HCT116 (cell line): Measurements from ENCODE around the gene TMEM256. TPM values are rescaled to one million over a fixed set of nuclear protein-coding genes. Genes with fewer than 3 reads are reported as not detected.

Experiments
- ATAC-seq: fragments of 200-7000 bp; cut with Tn5 transposase; 2 replicates; pipeline ENCODE4 v1.9.1; 2020; ENCODE audit warnings: mild to moderate bottlenecking, moderate library complexity
- BruUV-seq: library from RNA; stranded (reverse); fragments of 400-500 nt; replicated peaks from 2 replicates; lab custom pipeline; 2021; lab: Mats Ljungman, UMichigan
- CTCF ChIA-PET: fragments of 300-600 bp; sonication (Branson Sonifier 250); formaldehyde crosslinking; loops from one replicate; lab custom pipeline; 2021; ENCODE audit warnings: antibody characterized with exemption; lab: Charles Lee
- POLR2A ChIA-PET: fragments of 300-600, 350-600 bp; sonication (Branson Sonifier 250); formaldehyde crosslinking; loops from one replicate; lab custom pipeline; 2021; ENCODE audit warnings: antibody characterized with exemption; lab: Charles Lee
- RAD21 ChIA-PET, 2 experiments: fragments of 300-600 bp; sonication (Branson Sonifier 250); formaldehyde crosslinking; loops; one replicate each; lab custom pipeline; 2023; ENCODE audit warnings: low total read pairs in 2 of 2; ENCODE audit not compliant: uncharacterized antibody in 2 of 2, unreplicated experiment in 2 of 2, low non-redundant PET in 1 of 2; lab: Charles Lee
- DNase-seq: peaks from one replicate; pipeline ENCODE4 v3.0.0-alpha.2; 2010; ENCODE audit warnings: low read depth, low spot score
- H2AFZ ChIP-seq: fragments of 200-600 bp; shearing (Covaris generic), sonication (generic); 2 replicates; pipeline ENCODE4 v1.6.1; 2017; ENCODE audit warnings: low read depth, mixed run types, mixed read lengths, antibody characterized with exemption, low read length; ENCODE audit not compliant: poor library complexity, severe bottlenecking
- H3K27ac ChIP-seq: 2 replicates; pipeline ENCODE4 v1.5.1; 2012; ENCODE audit warnings: low read depth, low read length
- H3K27me3 ChIP-seq: fragments of 200-600 bp; sonication (generic); 2 replicates; pipeline ENCODE4 v1.6.1; 2016; ENCODE audit warnings: mixed run types, low read length, mixed read lengths; ENCODE audit not compliant: insufficient read depth
- H3K36me3 ChIP-seq, 2 experiments: fragments of 200-500 bp in 1 of 2; fragments of 200-600 bp in 1 of 2; sonication (Bioruptor generic) in 1 of 2; sonication (generic) in 1 of 2; 2 replicates each; pipeline versions ENCODE4 v1.5.1 to v1.6.1; 2014 to 2016; ENCODE audit warnings: low read length in 2 of 2, inconsistent platforms in 1 of 2, mixed read lengths in 1 of 2, mixed run types in 1 of 2; ENCODE audit not compliant: insufficient read depth in 2 of 2, control insufficient read depth in 1 of 2
- H3K4me1 ChIP-seq, 2 experiments: fragments of 200-600 bp in 1 of 2; sonication (generic) in 1 of 2; 2 replicates each; pipeline versions ENCODE4 v1.5.1 to v1.6.1; 2012 to 2017; ENCODE audit warnings: low read length in 2 of 2, inconsistent platforms in 1 of 2, mild to moderate bottlenecking in 1 of 2, mixed read lengths in 1 of 2, mixed run types in 1 of 2, moderate library complexity in 1 of 2; ENCODE audit not compliant: insufficient read depth in 2 of 2, control insufficient read depth in 1 of 2
- H3K4me2 ChIP-seq: fragments of 200-600 bp; sonication (generic); 2 replicates; pipeline ENCODE4 v1.6.1; 2017; ENCODE audit warnings: mixed run types, low read length, mixed read lengths
- H3K4me3 ChIP-seq, 2 experiments: fragments of 200-600 bp in 1 of 2; sonication (generic) in 1 of 2; replicated peaks in 1 of 2; 2 replicates each; pipeline ENCODE4 v1.5.1; 2011 to 2016; ENCODE audit warnings: low read length in 2 of 2, control low read depth in 1 of 2, low read depth in 1 of 2, mild to moderate bottlenecking in 1 of 2, mixed read lengths in 1 of 2, mixed run types in 1 of 2
- H3K79me2 ChIP-seq: fragments of 200-600 bp; sonication (generic); 2 replicates; pipeline ENCODE4 v1.6.1; 2017; ENCODE audit warnings: mild to moderate bottlenecking, mixed run types, low read length, moderate library complexity, mixed read lengths; ENCODE audit not compliant: insufficient read depth
- H3K9ac ChIP-seq: fragments of 200-600 bp; sonication (generic); 2 replicates; pipeline ENCODE4 v1.6.1; 2016; ENCODE audit warnings: low read length, mixed read lengths
- H3K9me2 ChIP-seq: fragments of 200-600 bp; sonication (generic), shearing (Covaris generic); 2 replicates; pipeline ENCODE4 v1.6.1; 2017; ENCODE audit warnings: mixed run types, mild to moderate bottlenecking, moderate library complexity; ENCODE audit not compliant: insufficient read depth
- H3K9me3 ChIP-seq, 2 experiments: fragments of 200-500 bp in 1 of 2; fragments of 200-600 bp in 1 of 2; sonication (Bioruptor generic) in 1 of 2; sonication (generic) in 1 of 2; 2 replicates each; pipeline ENCODE4 v1.6.1; 2014 to 2017; ENCODE audit warnings: low read length in 2 of 2, mixed read lengths in 2 of 2, inconsistent platforms in 1 of 2, low read depth in 1 of 2, mild to moderate bottlenecking in 1 of 2, mixed run types in 1 of 2, moderate library complexity in 1 of 2; ENCODE audit not compliant: control insufficient read depth in 1 of 2, insufficient read depth in 1 of 2
- H4K20me1 ChIP-seq: fragments of 200-600 bp; sonication (generic), shearing (Covaris generic); 2 replicates; pipeline ENCODE4 v1.6.1; 2017; ENCODE audit warnings: mixed run types, mild to moderate bottlenecking, moderate library complexity; ENCODE audit not compliant: insufficient read depth
- EGR1 ChIP-seq: IDR thresholded peaks from 2 replicates; pipeline ENCODE4 v1.6.1; 2012; ENCODE audit warnings: low read depth
- JUND ChIP-seq: IDR thresholded peaks from 2 replicates; pipeline ENCODE4 v1.6.1; 2012
- POLR2AphosphoS5 ChIP-seq: IDR thresholded peaks from 2 replicates; pipeline ENCODE4 v1.6.1; 2011; ENCODE audit warnings: mild to moderate bottlenecking, low read depth, low read length, moderate library complexity
- RAD21 ChIP-seq: IDR thresholded peaks from 2 replicates; pipeline ENCODE4 v1.6.1; 2012; ENCODE audit warnings: low read depth, mild to moderate bottlenecking
- REST ChIP-seq: IDR thresholded peaks from 2 replicates; pipeline ENCODE4 v1.6.1; 2012; ENCODE audit warnings: low read depth
- SIN3A ChIP-seq: IDR thresholded peaks from 2 replicates; pipeline ENCODE4 v1.6.1; 2012; ENCODE audit warnings: low read depth
- SRF ChIP-seq: IDR thresholded peaks from 2 replicates; pipeline ENCODE4 v1.6.1; 2012; ENCODE audit warnings: low read depth
- TCF7L2 ChIP-seq: IDR thresholded peaks from 2 replicates; pipeline ENCODE4 v1.7.0; 2011; ENCODE audit warnings: borderline replicate concordance, inconsistent platforms; ENCODE audit not compliant: insufficient read depth, insufficient read length; ENCODE audit errors: extremely low read depth
- intact Hi-C: fragments of 100-400 bp; cut with micrococcal nuclease; formaldehyde crosslinking; loops from 2 replicates; pipeline ENCODE4 v1.10.0; 2022
- total RNA-seq: library from RNA; stranded (reverse); gene quantifications from one replicate; pipeline ENCODE4 v1.2.1, GENCODE V29; 2021; ENCODE audit not compliant: unreplicated experiment
- TF ChIP-seq, protein P1 (sequence below): IDR thresholded peaks from 2 replicates; pipeline ENCODE4 v1.6.1; 2012
- TF ChIP-seq, protein P2 (sequence below): IDR thresholded peaks from 2 replicates; pipeline ENCODE4 v1.6.1; 2011; ENCODE audit warnings: mild to moderate bottlenecking, low read length, moderate library complexity; ENCODE audit not compliant: insufficient replicate concordance; ENCODE audit errors: extremely low read depth

TMEM256 gene
- total RNA-seq, 1 experiment from 2014 or later, result 110 TPM

DNA sequence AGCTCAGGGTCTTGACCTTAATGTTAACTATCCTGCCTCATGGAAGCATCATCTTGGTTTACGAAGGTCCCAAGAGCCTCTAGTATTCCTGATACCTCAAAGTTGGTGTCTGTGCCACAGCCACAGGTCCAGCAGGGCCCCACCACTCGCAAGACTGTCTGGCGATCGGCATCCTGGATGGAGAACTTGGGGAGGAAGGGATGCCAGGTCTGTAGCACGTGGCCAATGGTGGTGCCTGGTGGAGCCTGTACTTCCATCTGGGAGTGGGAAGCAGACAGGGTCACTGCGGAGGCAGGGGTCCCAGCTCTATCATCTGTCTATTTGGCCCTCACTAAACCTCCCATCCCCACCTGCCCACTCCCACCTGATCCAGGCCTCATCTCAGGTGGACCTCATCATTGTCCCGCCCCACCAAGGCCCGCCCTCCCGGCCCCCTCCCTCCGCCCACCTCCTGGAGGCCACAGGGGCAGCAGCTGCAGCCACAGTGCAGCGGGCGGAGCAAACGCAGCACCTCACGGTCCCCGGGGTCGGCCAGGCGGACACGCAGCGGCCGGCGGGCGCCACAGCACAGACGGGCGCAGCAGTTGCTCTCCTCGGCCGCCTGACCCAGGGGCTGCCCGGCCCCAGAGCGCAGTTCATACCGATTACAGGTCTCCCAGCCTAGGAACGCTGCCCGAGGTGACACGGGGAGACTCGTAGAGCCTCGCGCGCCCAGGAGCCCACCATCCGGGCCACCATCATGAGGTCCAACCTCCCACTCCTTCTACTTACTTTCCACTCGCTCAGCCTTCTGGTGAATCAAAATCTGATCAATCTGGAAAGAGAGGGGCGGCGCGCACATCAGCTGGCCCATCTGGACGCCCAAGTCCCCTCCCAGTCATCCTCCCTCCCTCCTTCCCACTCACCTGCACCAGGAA is 10.9 kb downstream of the TMEM256 start:
- ATAC-seq (no peak), DNase-seq (no peak)
- H3K9me2 ChIP-seq, result no peaks in the 10 kb centered on the region
- TF ChIP-seq, protein P1, sequence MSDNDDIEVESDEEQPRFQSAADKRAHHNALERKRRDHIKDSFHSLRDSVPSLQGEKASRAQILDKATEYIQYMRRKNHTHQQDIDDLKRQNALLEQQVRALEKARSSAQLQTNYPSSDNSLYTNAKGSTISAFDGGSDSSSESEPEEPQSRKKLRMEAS, result peak; percentile 7; the same call in 1 of the 2 replicates
- TF ChIP-seq TCF7L2, result no peak
- H3K9ac ChIP-seq, result peak overlapping the region; percentile 75
- no peak overlapping the region for H2AFZ ChIP-seq
- BruUV-seq, result no TSS peak
- H3K27me3 ChIP-seq, result no peaks in the 10 kb centered on the region
- peak overlapping the region; percentile 58 to 84 for H3K4me3 ChIP-seq
- CTCF ChIA-PET, result interaction anchor here (1.8 kb wide), 1 partner anchor 44 kb away, joined by 6 read pairs; no protein-coding TSS in a partner anchor
- no peaks in the 10 kb centered on the region for H4K20me1 ChIP-seq
- intact Hi-C loops, result loop anchor here (5.0 kb wide), 1 partner anchor 36 kb away; the partner anchor contains the start of gene TMEM95
- RAD21 ChIA-PET, result no interaction called here
- 0 out of 2 replicates have a peak, but pooled peaks cover 7% of the 10 kb centered on the region for H3K79me2 ChIP-seq
- peak overlapping the region; percentile 97 for H3K4me2 ChIP-seq
- H3K27ac ChIP-seq, result peak overlapping the region; percentile 93
- peaks cover 10 to 18% of the 10 kb centered on the region in 2 experiments; a peak in 3 of 4 replicates for H3K36me3 ChIP-seq
- peaks cover 7 to 22% of the 10 kb centered on the region in 2 experiments; a peak in 3 of 4 replicates for H3K4me1 ChIP-seq
- POLR2A ChIA-PET, result no interaction called here
- no peaks in the 10 kb centered on the region for H3K9me3 ChIP-seq

DNA sequence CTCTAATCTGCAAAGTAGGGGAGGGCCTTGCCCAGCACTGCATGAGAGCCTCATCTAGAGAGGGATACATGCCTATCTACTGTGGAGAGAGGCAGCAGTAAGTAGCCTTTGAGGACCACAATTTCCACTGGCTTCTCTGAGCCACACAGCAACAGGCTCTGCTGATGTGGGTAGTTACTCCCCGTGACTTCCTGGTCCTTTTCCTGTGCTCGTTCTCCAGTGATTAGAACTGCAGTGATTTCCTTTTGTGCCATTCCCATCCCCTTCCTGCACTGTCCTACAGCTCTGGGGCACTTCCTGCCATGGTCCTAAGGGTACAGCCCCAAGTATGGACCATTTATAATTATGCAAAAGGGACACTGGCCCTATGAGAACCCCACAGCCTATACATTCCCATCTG is 12.6 kb downstream of the TMEM256 start:
- Histone ChIP-seq H3K9me2 (no peaks in the 10 kb centered on the region), H3K4me2 (no peak overlapping the region), H3K27ac (no peak overlapping the region), H2AFZ (no peak overlapping the region), H3K4me1 (peaks cover 7 to 22% of the 10 kb centered on the region in 2 experiments; a peak in 3 of 4 replicates), H3K79me2 (0 out of 2 replicates have a peak, but pooled peaks cover 7% of the 10 kb centered on the region), H3K9ac (no peak overlapping the region), H3K36me3 (peaks cover 10 to 18% of the 10 kb centered on the region in 2 experiments; a peak in 3 of 4 replicates), H3K27me3 (no peaks in the 10 kb centered on the region), H3K9me3 (no peaks in the 10 kb centered on the region), H4K20me1 (no peaks in the 10 kb centered on the region), H3K4me3 (no peak overlapping the region)
- CTCF ChIA-PET, result no interaction called here
- ATAC-seq (no peak), DNase-seq (no peak)
- POLR2A ChIA-PET, result no interaction called here
- no TSS peak for BruUV-seq
- intact Hi-C loops, result loop anchor here (5.0 kb wide), 1 partner anchor 34 kb away; the partner anchor contains the start of gene TMEM95
- RAD21 ChIA-PET, result no interaction called here
- TF ChIP-seq, protein P2, sequence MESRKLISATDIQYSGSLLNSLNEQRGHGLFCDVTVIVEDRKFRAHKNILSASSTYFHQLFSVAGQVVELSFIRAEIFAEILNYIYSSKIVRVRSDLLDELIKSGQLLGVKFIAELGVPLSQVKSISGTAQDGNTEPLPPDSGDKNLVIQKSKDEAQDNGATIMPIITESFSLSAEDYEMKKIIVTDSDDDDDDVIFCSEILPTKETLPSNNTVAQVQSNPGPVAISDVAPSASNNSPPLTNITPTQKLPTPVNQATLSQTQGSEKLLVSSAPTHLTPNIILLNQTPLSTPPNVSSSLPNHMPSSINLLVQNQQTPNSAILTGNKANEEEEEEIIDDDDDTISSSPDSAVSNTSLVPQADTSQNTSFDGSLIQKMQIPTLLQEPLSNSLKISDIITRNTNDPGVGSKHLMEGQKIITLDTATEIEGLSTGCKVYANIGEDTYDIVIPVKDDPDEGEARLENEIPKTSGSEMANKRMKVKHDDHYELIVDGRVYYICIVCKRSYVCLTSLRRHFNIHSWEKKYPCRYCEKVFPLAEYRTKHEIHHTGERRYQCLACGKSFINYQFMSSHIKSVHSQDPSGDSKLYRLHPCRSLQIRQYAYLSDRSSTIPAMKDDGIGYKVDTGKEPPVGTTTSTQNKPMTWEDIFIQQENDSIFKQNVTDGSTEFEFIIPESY, result no peak
- TF ChIP-seq REST, result no peak
- TF ChIP-seq SRF, result no peak
- no peak for TF ChIP-seq SIN3A
- no peak for TF ChIP-seq POLR2AphosphoS5
- TF ChIP-seq EGR1, result no peak
- no peak for TF ChIP-seq RAD21
- no peak for TF ChIP-seq JUND
- no peak for TF ChIP-seq TCF7L2
